ENCODE measurements around the gene NOVA1.

The NOVA1 gene

GRCh38 chr14:26594148-26594547 is 3.7 kb downstream of the NOVA1 start:
- no peak for DNase-seq (ENCODE audit: low read depth in 2 of 3, low spot score in 1 of 3)

GRCh38 chr14:26593357-26593756 is 4.5 kb downstream of the NOVA1 start:
- DNase-seq (ENCODE audit: low read depth in 2 of 3, low spot score in 1 of 3) = no peak

- DNase-seq (ENCODE audit: low read depth in 2 of 3, low spot score in 1 of 3) = no peak
Measured at GRCh38 chr14:26589925-26590324, 7.9 kb downstream of the NOVA1 start.

GRCh38 chr14:26577711-26578110 is 20.1 kb downstream of the NOVA1 start:
- DNase-seq (ENCODE audit: low read depth in 2 of 3, low spot score in 1 of 3) = no peak

GRCh38 chr14:26554069-26554772 is 43.6 kb downstream of the NOVA1 start:
- no peak for DNase-seq (ENCODE audit: low read depth in 2 of 3, low spot score in 1 of 3)

GRCh38 chr14:26549571-26549970 is 48.3 kb downstream of the NOVA1 start:
- no peak for DNase-seq (ENCODE audit: low read depth in 2 of 3, low spot score in 1 of 3)

- DNase-seq (ENCODE audit: low read depth in 2 of 3, low spot score in 1 of 3) = no peak
Measured at GRCh38 chr14:26548406-26548805, 49.4 kb downstream of the NOVA1 start.

- DNase-seq (ENCODE audit: low read depth in 2 of 3, low spot score in 1 of 3) = no peak
Measured at GRCh38 chr14:26538176-26538575, 59.7 kb downstream of the NOVA1 start.

- DNase-seq (ENCODE audit: low read depth in 2 of 3, low spot score in 1 of 3) = no peak
Measured at GRCh38 chr14:26531894-26532293, 65.9 kb downstream of the NOVA1 start.

- no peak for DNase-seq (ENCODE audit: low read depth in 2 of 3, low spot score in 1 of 3)
Measured at GRCh38 chr14:26528415-26529182, 69.2 kb downstream of the NOVA1 start.

GRCh38 chr14:26527095-26527494 is 70.7 kb downstream of the NOVA1 start:
- DNase-seq (ENCODE audit: low read depth in 2 of 3, low spot score in 1 of 3) = no peak

- DNase-seq (ENCODE audit: low read depth in 2 of 3, low spot score in 1 of 3) = no peak
Measured at GRCh38 chr14:26526137-26526536, 71.7 kb downstream of the NOVA1 start.

- DNase-seq (ENCODE audit: low read depth in 2 of 3, low spot score in 1 of 3) = no peak
Measured at GRCh38 chr14:26525085-26525484, 72.7 kb downstream of the NOVA1 start.

- DNase-seq (ENCODE audit: low read depth in 2 of 3, low spot score in 1 of 3) = no peak
Measured at GRCh38 chr14:26522967-26523366, 74.9 kb downstream of the NOVA1 start.

- DNase-seq (ENCODE audit: low read depth in 2 of 3, low spot score in 1 of 3) = no peak
Measured at GRCh38 chr14:26517771-26518170, 80.1 kb downstream of the NOVA1 start.

- no peak for DNase-seq (ENCODE audit: low read depth in 2 of 3, low spot score in 1 of 3)
Measured at GRCh38 chr14:26500028-26500427, 97.8 kb downstream of the NOVA1 start.

- no peak for DNase-seq (ENCODE audit: low read depth in 2 of 3, low spot score in 1 of 3)
Measured at GRCh38 chr14:26499546-26499945, 98.3 kb downstream of the NOVA1 start.

GRCh38 chr14:26486922-26487321 is 110.9 kb downstream of the NOVA1 start:
- DNase-seq (ENCODE audit: low read depth in 2 of 3, low spot score in 1 of 3) = no peak

GRCh38 chr14:26484562-26484961 is 113.3 kb downstream of the NOVA1 start:
- no peak for DNase-seq (ENCODE audit: low read depth in 2 of 3, low spot score in 1 of 3)

- no peak for DNase-seq (ENCODE audit: low read depth in 2 of 3, low spot score in 1 of 3)
Measured at GRCh38 chr14:26478967-26479366, 118.9 kb downstream of the NOVA1 start.

GRCh38 chr14:26466862-26467261 is 131.0 kb downstream of the NOVA1 start:
- DNase-seq (ENCODE audit: low read depth in 2 of 3, low spot score in 1 of 3) = no peak

- no peak for DNase-seq (ENCODE audit: low read depth in 2 of 3, low spot score in 1 of 3)
Measured at GRCh38 chr14:26463136-26463535, 134.7 kb downstream of the NOVA1 start.

- DNase-seq (ENCODE audit: low read depth in 2 of 3, low spot score in 1 of 3) = no peak
Measured at GRCh38 chr14:26454105-26454504, 143.7 kb downstream of the NOVA1 start.

All from stimulated activated CD4-positive, alpha-beta T cell treated with anti-CD3 and anti-CD28 coated beads, Interleukin-12 subunit alpha, Interleukin-12 subunit beta, amount 100 ng/mL, for 48 hours (primary cell).